IPS-15b (cell line): Measurements from ENCODE around the gene PTPRN2.

ENCODE experiments used
- H3K27me3 ChIP-seq: one replicate; pipeline ENCODE4 v1.6.1; 2013; ENCODE audit warnings: low read length; ENCODE audit not compliant: control insufficient read depth, insufficient read depth
- H3K36me3 ChIP-seq: one replicate; pipeline ENCODE4 v1.6.1; 2013; ENCODE audit warnings: low read length; ENCODE audit not compliant: control insufficient read depth, insufficient read depth
- H3K4me1 ChIP-seq: one replicate; pipeline ENCODE4 v1.6.1; 2013; ENCODE audit warnings: mild to moderate bottlenecking, low read length; ENCODE audit not compliant: control insufficient read depth, insufficient read depth
- H3K4me3 ChIP-seq: one replicate; pipeline ENCODE4 v1.5.1; 2013; ENCODE audit warnings: low read depth, low read length
- H3K9ac ChIP-seq: one replicate; pipeline ENCODE4 v1.6.1; 2013; ENCODE audit warnings: low read depth, mild to moderate bottlenecking, low read length
- H3K9me3 ChIP-seq: one replicate; pipeline ENCODE4 v1.6.1; 2013; ENCODE audit warnings: mild to moderate bottlenecking, low read length; ENCODE audit not compliant: control insufficient read depth, insufficient read depth

PTPRN2 gene

DNA sequence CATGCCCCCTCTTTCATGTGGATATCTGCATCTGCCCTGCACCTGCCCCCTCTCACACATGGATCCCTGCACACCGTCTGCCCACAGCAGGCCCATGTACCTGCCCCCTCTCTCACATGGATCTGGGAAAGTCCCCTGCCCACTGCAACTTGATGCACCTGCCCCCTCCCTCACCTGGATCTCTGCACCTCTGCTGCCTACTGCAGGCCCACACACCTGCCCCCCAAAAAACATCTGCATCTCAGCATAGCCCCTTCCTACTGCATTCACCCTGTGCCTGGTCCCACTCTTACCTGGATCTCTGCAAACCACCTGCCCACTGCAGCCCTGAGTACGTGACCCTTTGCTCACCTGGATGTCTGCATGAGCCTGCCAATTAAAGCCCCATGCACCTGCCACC, 479.8 kb downstream of the PTPRN2 start:
- Histone ChIP-seq H3K4me3 (no peak overlapping the region), H3K27me3 (no peaks in the 10 kb centered on the region), H3K9me3 (no peaks in the 10 kb centered on the region), H3K4me1 (no peaks in the 10 kb centered on the region), H3K36me3 (peaks cover 2% of the 10 kb centered on the region), H3K9ac (no peak overlapping the region)

DNA sequence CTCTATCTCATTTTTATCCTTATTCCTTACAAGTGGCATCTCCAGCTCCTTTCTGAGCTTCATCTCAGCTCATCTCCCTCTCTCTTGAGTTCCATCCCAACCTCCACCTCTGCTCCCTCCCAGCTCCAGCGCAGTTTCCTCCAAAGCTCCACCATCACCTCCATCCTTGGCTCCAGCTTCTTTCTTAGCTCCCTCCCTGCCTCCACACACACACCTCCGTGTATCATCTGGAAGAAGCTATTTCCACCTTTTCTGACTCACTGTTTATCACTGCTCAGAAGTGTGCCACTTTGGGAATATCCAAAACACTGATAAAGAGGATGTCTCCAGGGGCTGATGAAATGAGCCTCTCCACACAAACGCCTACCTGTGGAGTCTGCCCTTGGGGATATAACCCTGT, 481.4 kb downstream of the PTPRN2 start:
- Histone ChIP-seq H3K4me3 (no peak overlapping the region), H3K4me1 (no peaks in the 10 kb centered on the region), H3K9me3 (no peaks in the 10 kb centered on the region), H3K27me3 (no peaks in the 10 kb centered on the region), H3K36me3 (peaks cover 2% of the 10 kb centered on the region), H3K9ac (no peak overlapping the region)

GRCh38 chr7:158103378-158103777, 484.2 kb downstream of the PTPRN2 start:
- no peak overlapping the region for H3K4me3 ChIP-seq
- peaks cover 2% of the 10 kb centered on the region for H3K36me3 ChIP-seq
- H3K9ac ChIP-seq: no peak overlapping the region
- H3K27me3 ChIP-seq: no peaks in the 10 kb centered on the region
- no peaks in the 10 kb centered on the region for H3K9me3 ChIP-seq
- H3K4me1 ChIP-seq: no peaks in the 10 kb centered on the region

DNA sequence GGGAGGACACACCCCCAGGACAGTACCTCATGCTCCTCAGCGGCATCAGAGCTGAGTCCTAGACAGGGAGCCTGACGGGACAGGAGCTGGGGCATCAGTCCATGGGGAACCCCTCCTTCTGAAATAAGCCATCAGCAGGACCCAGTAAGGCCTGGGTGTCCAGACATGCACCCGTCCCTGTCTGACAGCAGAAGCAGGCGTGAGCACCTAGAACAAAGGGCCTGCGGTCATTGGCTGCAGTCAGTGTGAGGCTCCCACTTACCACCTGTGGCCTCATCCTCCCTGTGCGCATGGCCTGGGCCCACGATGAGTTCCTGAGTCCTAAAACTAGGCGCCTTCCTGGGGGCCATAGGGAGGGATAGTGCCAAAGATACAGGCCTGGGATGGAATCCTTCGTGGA, 484.7 kb downstream of the PTPRN2 start:
- H3K36me3 ChIP-seq: peaks cover 2% of the 10 kb centered on the region
- H3K27me3 ChIP-seq: no peaks in the 10 kb centered on the region
- H3K9me3 ChIP-seq: no peaks in the 10 kb centered on the region
- H3K9ac ChIP-seq: no peak overlapping the region
- H3K4me3 ChIP-seq: no peak overlapping the region
- no peaks in the 10 kb centered on the region for H3K4me1 ChIP-seq

DNA sequence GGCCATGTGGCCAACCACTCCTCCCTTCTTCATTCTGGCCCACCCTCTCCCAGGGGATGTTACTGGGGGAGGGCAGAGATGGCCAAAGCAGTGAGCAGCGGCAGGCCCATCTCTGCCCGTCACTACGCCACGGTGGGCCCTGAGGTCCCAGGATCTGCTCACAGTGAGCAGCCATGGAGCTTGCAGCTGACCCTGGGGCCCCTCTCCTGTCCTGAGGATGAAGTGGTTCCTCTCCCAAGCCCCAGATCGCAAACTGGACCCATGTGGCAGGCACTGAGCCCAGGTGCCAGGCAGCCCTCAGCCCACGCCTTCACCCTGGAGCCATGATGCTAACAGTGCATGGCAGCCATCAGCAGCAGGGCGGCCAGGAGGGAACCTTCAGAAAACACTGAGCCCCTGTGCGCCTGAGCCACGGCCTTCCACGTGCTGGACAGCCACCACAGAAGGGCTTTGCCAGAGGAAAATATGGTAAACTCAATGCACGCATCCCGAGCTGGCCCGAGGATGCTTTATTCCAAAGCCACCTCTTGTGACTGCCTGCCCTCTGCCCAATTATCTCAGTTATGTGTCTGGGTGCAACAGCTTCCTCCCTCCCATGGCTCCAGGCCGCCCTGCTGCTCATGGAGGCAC, 485.7 kb downstream of the PTPRN2 start:
- Histone ChIP-seq H3K27me3 (no peaks in the 10 kb centered on the region), H3K9me3 (no peaks in the 10 kb centered on the region)

DNA sequence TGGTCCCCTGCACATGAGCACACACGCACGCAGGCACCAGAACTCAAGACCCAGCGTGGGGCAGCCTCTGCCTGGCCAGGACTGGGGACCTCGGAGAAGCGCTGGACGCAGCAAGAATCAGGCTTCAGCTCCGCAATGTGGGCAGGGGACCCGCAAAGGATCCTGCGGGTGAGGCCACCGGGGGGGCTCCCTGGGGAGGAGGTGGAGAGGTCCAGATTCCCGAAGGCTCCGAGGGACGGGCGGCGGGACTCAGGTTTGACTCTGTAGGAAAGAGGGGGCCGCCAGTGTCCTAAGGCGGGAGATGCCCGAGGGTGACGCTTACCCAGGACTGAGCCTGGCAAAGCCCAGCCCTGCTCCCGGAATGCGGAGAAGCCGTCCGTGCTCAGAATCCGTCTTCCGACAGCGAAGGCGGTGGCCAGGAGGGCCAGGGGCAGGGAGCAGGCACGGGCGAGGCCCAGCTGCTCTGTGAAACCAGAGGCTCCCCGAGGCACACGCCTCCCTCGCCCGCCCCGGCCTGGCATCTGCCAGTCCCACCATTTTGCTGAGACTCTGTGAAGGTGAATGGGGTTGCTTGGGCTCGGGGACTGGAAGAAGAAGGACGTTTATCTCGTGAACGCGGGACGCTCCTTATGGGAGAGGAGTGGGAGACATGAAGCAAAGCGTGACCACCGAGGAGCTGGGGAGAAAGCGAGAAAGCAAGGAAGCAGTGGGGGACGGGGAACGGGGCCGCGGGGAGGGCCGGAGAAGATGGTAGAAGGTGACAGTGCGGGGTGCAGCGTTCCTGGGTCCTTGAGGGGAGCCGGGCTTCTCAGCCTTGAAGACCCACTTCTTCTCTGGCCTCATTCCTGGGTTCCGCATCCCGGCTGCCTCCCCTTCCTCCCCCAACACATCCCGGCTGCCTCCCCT, 489.2 kb downstream of the PTPRN2 start:
- Histone ChIP-seq H3K27me3 (no peaks in the 10 kb centered on the region), H3K9me3 (no peaks in the 10 kb centered on the region)

More for the DNA sequence above, 485.7 kb downstream of the PTPRN2 start:
- H3K9ac ChIP-seq: no peak overlapping the region
- no peak overlapping the region for H3K4me3 ChIP-seq
- H3K4me1 ChIP-seq: no peaks in the 10 kb centered on the region
- peaks cover 2% of the 10 kb centered on the region for H3K36me3 ChIP-seq

DNA sequence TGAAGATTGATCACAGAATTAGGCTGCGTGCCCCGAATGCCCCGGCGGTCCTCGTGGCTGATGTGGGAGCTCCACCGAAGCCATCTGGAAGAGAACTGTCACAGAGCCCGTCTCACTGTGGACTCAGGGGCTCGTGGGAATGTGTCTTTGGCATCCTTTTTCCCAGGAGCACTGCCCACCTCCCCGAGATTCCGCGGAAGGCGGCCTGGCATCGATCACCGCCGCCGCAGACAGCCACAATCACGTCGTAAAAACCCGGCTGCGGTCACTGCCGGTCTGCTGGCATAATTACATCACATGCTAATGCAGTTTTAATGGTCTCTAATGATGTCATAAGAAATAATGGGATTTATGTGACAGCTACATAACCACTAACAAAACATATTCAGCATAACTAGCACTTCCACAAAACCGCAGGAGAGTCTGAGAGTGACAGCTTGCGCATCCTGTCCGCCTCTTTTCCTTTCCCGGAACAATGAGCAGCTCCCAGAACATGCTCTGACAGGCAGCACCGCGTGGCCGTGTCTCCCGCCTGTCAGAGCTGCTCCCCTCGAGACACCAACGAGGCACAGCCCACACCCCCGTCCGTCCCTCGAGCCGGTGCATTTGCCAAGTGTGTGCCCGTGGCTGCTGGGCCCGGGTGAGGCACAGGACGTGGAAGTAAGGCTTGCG, 490.0 kb downstream of the PTPRN2 start:
- Histone ChIP-seq H3K4me1 (no peaks in the 10 kb centered on the region), H3K9me3 (no peaks in the 10 kb centered on the region), H3K9ac (no peak overlapping the region), H3K4me3 (no peak overlapping the region), H3K27me3 (no peaks in the 10 kb centered on the region), H3K36me3 (no peaks in the 10 kb centered on the region)

More for the DNA sequence above, 489.2 kb downstream of the PTPRN2 start:
- Histone ChIP-seq H3K36me3 (peaks cover 2% of the 10 kb centered on the region), H3K4me3 (no peak overlapping the region), H3K9ac (no peak overlapping the region), H3K4me1 (no peaks in the 10 kb centered on the region)

DNA sequence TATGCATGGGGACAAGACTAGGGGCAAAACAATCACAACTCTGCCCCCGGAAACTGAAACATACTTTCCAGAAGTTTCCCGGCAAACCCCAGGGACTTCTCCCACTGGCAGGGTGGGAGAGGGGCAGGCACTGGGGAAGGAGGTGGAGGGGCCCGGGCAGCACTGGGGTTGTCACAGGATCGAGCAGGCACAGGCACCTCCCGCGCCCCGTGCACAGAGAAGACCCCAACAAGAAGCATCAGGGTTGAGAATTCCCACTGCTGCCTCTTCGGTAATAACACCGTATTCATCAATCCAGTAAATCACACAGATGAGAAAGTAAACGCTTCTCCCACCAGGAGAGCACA, 490.5 kb downstream of the PTPRN2 start:
- H3K4me3 ChIP-seq: no peak overlapping the region
- H3K36me3 ChIP-seq: no peaks in the 10 kb centered on the region
- H3K27me3 ChIP-seq: no peaks in the 10 kb centered on the region
- H3K9me3 ChIP-seq: no peaks in the 10 kb centered on the region
- no peaks in the 10 kb centered on the region for H3K4me1 ChIP-seq
- H3K9ac ChIP-seq: no peak overlapping the region

- H3K9me3 ChIP-seq: no peaks in the 10 kb centered on the region
- H3K36me3 ChIP-seq: no peaks in the 10 kb centered on the region
- H3K27me3 ChIP-seq: no peaks in the 10 kb centered on the region
- H3K9ac ChIP-seq: no peak overlapping the region
- H3K4me1 ChIP-seq: no peaks in the 10 kb centered on the region
- no peak overlapping the region for H3K4me3 ChIP-seq
Observed at GRCh38 chr7:158096582-158096981, 491.0 kb downstream of the PTPRN2 start.

- no peaks in the 10 kb centered on the region for H3K27me3 ChIP-seq
- no peaks in the 10 kb centered on the region for H3K4me1 ChIP-seq
- no peaks in the 10 kb centered on the region for H3K9me3 ChIP-seq
- H3K4me3 ChIP-seq: no peak overlapping the region
- H3K36me3 ChIP-seq: no peaks in the 10 kb centered on the region
- H3K9ac ChIP-seq: no peak overlapping the region
Observed at GRCh38 chr7:158094671-158095226, 492.9 kb downstream of the PTPRN2 start.

DNA sequence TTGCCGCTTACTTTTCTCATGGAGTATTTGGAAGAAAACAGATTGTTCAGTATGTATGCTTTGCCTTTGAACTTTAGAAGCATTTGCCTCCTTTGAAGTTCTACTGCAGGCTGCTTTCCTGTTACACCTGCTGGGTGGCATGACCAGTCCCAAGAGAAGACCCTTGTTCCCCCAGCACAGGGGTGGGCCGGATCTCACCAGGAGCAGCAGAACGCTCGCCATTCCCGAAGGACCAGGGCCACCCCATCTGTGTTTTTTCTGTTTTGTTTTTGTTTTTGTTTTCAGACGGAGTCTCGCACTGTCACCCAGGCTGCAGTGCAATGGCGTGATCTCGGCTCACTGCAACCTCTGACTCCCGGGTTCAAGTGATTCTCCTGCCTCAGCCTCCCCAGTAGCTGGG, 493.6 kb downstream of the PTPRN2 start:
- H3K9me3 ChIP-seq: no peaks in the 10 kb centered on the region
- H3K27me3 ChIP-seq: no peaks in the 10 kb centered on the region
- H3K36me3 ChIP-seq: no peaks in the 10 kb centered on the region
- H3K4me1 ChIP-seq: no peaks in the 10 kb centered on the region
- no peak overlapping the region for H3K4me3 ChIP-seq
- no peak overlapping the region for H3K9ac ChIP-seq
